Panc1 (cell line): Measurements from ENCODE around the gene PDLIM7. TPM values are rescaled to one million over a fixed set of nuclear protein-coding genes. Genes with fewer than 3 reads are reported as not detected.

ENCODE experiments used
- ATAC-seq: fragments of 200-7000 bp; cut with Tn5 transposase; 2 replicates; pipeline ENCODE4 v1.9.1; 2020; ENCODE audit warnings: mild to moderate bottlenecking, moderate library complexity
- BruUV-seq: library from RNA; stranded (reverse); fragments of 400-500 nt; replicated peaks from 2 replicates; lab custom pipeline; 2021; lab: Mats Ljungman, UMichigan
- CTCF ChIA-PET: fragments of 300-600 bp; sonication (Branson Sonifier 250); formaldehyde crosslinking; loops from one replicate; lab custom pipeline; 2022; ENCODE audit warnings: antibody characterized with exemption; lab: Charles Lee
- POLR2A ChIA-PET: fragments of 300-600 bp; sonication (Branson Sonifier 250); formaldehyde crosslinking; loops from one replicate; lab custom pipeline; 2022; ENCODE audit warnings: antibody characterized with exemption; lab: Charles Lee
- DNase-seq: peaks from one replicate; pipeline ENCODE4 v3.0.0-alpha.2; 2010; ENCODE audit warnings: low read depth, low spot score
- H3K27ac ChIP-seq: 2 replicates; pipeline ENCODE4 v1.5.1; 2011; ENCODE audit warnings: mild to moderate bottlenecking, low read length, inconsistent platforms
- H3K27me3 ChIP-seq: fragments of 200-500 bp; sonication (Bioruptor generic); 2 replicates; pipeline ENCODE4 v1.6.0; 2014; ENCODE audit warnings: low read length, inconsistent platforms; ENCODE audit not compliant: control insufficient read depth, insufficient read depth
- H3K36me3 ChIP-seq: fragments of 200-500 bp; sonication (Bioruptor generic); 2 replicates; pipeline ENCODE4 v1.5.1; 2014; ENCODE audit warnings: inconsistent platforms, mild to moderate bottlenecking, low read length, moderate library complexity; ENCODE audit not compliant: control insufficient read depth, insufficient read depth
- H3K4me1 ChIP-seq: 2 replicates; pipeline ENCODE4 v1.5.1; 2011; ENCODE audit warnings: inconsistent platforms, mild to moderate bottlenecking, low read length, moderate library complexity; ENCODE audit not compliant: control insufficient read depth, insufficient read depth
- H3K4me3 ChIP-seq, 2 experiments: 2 replicates each; pipeline ENCODE4 v1.5.1; 2011 to 2012; ENCODE audit warnings: low read depth in 2 of 2, low read length in 2 of 2, mild to moderate bottlenecking in 2 of 2, inconsistent platforms in 1 of 2, moderate library complexity in 1 of 2
- H3K9me3 ChIP-seq: fragments of 200-500 bp; sonication (Bioruptor generic); 2 replicates; pipeline ENCODE4 v1.5.1; 2014; ENCODE audit warnings: low read depth, mild to moderate bottlenecking, inconsistent platforms, low read length, moderate library complexity; ENCODE audit not compliant: control insufficient read depth, insufficient read depth
- POLR2AphosphoS5 ChIP-seq: IDR thresholded peaks from 2 replicates; pipeline ENCODE4 v1.6.1; 2012; ENCODE audit warnings: mild to moderate bottlenecking, low read depth, low read length, moderate library complexity
- SIN3A ChIP-seq: IDR thresholded peaks from 2 replicates; pipeline ENCODE4 v1.6.1; 2012; ENCODE audit warnings: low read depth, mild to moderate bottlenecking, low read length, moderate library complexity, borderline replicate concordance; ENCODE audit not compliant: insufficient read depth
- TCF7L2 ChIP-seq: IDR thresholded peaks from 2 replicates; pipeline ENCODE4 v1.6.1; 2011; ENCODE audit warnings: mild to moderate bottlenecking, low read depth, low read length, inconsistent platforms
- in situ Hi-C: cut with HindIII; loops from 2 replicates; pipeline ENCODE4 v1.10.0; 2016; ENCODE audit warnings: low sequenced_read_pairs, low pct_unique_long_range_greater_than_20kb
- intact Hi-C: fragments of 100-400 bp; cut with micrococcal nuclease; formaldehyde crosslinking; loops from one replicate; pipeline ENCODE4 v1.10.0; 2022; ENCODE audit not compliant: unreplicated experiment
- total RNA-seq: library from RNA; stranded (reverse); gene quantifications from one replicate; pipeline ENCODE4 v1.2.1, GENCODE V29; 2021; ENCODE audit not compliant: unreplicated experiment
- TF ChIP-seq, protein P1 (sequence below), 2 experiments: IDR thresholded peaks; 2 replicates each; pipeline ENCODE4 v1.6.1; 2011 to 2012; ENCODE audit warnings: low read depth in 2 of 2, control low read depth in 1 of 2, low read length in 1 of 2, mild to moderate bottlenecking in 1 of 2, moderate library complexity in 1 of 2; ENCODE audit not compliant: insufficient read depth in 1 of 2
- TF ChIP-seq, protein P2 (sequence below): fragments of 450-650 bp; IDR thresholded peaks from 2 replicates; pipeline ENCODE4 v1.5.1; 2017; ENCODE audit warnings: mild to moderate bottlenecking

The PDLIM7 gene
- total RNA-seq, 1 experiment from 2014 or later, result 62.9 TPM

DNA sequence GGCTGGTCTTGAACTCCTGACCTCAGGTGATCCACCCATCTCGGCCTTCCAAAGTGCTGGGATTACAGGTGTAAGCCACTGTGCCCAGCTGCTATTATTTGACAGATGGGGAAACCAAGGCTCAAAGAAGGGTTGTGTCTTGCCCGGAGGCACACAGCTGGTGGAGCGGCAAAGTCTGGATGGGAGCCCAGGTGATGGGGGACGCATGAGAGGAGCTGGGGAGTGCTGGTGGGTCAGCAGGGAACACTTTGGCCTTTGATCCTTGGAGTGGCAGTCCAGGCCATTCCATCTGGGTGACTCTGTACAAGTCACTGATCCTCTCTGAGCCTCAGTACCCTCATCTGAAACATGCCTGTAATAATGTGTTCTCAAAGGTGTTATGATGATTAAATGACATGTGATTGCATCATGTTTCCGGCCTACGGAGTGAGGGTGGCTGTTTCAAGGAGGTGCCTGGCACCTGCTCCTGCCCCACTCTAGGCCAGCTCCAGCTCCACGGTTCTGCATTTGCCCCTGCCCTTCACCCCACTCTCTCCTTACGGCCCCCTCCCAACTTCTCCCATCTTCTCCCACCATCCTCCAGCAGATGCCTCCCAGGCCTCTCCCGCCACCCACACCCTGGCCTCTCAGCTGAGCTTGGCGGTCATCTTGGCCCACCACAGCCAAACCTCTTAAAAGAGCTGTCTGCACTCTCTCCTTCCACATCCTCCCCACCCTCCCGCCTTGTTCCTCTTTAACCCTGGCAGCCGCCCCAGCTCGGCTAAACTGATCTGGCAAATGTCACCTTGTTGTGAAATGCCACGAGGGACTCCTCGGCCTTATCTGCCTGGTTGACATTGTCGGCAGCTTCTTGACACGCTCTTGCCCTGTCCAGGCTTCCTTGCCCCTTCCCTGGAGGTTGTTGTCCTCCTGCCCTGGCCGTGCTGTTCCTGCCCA lies 18.4 kb downstream of the PDLIM7 start:
- TF ChIP-seq TCF7L2, result no peak
- TF ChIP-seq, protein P1, sequence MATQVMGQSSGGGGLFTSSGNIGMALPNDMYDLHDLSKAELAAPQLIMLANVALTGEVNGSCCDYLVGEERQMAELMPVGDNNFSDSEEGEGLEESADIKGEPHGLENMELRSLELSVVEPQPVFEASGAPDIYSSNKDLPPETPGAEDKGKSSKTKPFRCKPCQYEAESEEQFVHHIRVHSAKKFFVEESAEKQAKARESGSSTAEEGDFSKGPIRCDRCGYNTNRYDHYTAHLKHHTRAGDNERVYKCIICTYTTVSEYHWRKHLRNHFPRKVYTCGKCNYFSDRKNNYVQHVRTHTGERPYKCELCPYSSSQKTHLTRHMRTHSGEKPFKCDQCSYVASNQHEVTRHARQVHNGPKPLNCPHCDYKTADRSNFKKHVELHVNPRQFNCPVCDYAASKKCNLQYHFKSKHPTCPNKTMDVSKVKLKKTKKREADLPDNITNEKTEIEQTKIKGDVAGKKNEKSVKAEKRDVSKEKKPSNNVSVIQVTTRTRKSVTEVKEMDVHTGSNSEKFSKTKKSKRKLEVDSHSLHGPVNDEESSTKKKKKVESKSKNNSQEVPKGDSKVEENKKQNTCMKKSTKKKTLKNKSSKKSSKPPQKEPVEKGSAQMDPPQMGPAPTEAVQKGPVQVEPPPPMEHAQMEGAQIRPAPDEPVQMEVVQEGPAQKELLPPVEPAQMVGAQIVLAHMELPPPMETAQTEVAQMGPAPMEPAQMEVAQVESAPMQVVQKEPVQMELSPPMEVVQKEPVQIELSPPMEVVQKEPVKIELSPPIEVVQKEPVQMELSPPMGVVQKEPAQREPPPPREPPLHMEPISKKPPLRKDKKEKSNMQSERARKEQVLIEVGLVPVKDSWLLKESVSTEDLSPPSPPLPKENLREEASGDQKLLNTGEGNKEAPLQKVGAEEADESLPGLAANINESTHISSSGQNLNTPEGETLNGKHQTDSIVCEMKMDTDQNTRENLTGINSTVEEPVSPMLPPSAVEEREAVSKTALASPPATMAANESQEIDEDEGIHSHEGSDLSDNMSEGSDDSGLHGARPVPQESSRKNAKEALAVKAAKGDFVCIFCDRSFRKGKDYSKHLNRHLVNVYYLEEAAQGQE (IDR thresholded peaks at IDR 0.05; ENCODE audit: insufficient read depth in 1 of 2, low read depth in 2 of 2, low read length in 1 of 2), result no peak
- no peak for TF ChIP-seq SIN3A
- TF ChIP-seq POLR2AphosphoS5, result no peak
- TF ChIP-seq, protein P2, sequence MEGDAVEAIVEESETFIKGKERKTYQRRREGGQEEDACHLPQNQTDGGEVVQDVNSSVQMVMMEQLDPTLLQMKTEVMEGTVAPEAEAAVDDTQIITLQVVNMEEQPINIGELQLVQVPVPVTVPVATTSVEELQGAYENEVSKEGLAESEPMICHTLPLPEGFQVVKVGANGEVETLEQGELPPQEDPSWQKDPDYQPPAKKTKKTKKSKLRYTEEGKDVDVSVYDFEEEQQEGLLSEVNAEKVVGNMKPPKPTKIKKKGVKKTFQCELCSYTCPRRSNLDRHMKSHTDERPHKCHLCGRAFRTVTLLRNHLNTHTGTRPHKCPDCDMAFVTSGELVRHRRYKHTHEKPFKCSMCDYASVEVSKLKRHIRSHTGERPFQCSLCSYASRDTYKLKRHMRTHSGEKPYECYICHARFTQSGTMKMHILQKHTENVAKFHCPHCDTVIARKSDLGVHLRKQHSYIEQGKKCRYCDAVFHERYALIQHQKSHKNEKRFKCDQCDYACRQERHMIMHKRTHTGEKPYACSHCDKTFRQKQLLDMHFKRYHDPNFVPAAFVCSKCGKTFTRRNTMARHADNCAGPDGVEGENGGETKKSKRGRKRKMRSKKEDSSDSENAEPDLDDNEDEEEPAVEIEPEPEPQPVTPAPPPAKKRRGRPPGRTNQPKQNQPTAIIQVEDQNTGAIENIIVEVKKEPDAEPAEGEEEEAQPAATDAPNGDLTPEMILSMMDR, result no peak
- POLR2A ChIA-PET, result no interaction called here
- ATAC-seq, result no peak

DNA sequence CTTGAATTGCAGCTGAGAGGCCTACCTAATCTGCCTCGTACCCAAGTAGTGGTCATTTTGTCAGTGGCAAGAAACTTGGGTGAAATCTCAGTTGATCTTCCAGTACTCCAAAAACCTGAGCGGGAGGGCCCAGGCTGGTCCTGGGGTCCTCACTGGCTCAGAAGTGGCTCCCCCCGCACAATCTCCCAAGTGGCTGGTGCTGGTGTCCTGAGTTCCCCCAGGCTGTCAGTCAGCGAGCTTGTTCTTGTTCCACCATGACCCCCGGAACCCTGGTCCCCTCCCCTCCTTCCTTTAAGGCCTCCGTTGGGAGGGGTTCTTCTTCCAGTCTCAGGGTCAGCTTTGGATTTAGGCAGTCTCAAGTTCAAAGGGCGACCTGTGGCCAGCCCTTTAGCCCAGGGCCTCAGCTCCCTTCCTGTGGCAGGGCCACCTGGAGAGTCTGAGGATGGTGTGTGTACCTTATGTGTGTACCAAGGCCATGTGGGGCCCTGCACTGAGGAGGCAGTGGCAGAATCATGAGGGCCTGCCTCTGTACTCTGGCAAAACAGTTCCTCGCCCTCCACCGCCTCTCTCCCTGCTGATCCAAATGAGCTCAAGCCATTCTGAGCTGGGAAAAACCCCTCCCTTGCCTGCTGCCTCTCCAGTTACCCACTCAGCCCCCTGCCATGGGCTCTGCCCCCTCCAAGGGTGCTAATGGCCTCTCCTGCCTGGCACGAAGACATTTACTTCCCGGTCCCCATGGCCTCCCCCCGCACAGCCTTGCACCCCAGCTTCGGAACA lies 19.5 kb downstream of the PDLIM7 start:
- ChIA-PET POLR2A (no interaction called here), CTCF (no interaction called here)
- no peak overlapping the region for H3K27ac ChIP-seq
- intact Hi-C loops, result no loop called here
- ATAC-seq (no peak), DNase-seq (no peak)
- H3K4me3 ChIP-seq, result no peak overlapping the region
- in situ Hi-C loops, result no loop called here
- TF ChIP-seq POLR2AphosphoS5 (no peak), TCF7L2 (no peak), SIN3A (no peak)
- TF ChIP-seq, protein P1 (IDR thresholded peaks at IDR 0.05; ENCODE audit: insufficient read depth in 1 of 2, low read depth in 2 of 2, low read length in 1 of 2), result no peak
- TF ChIP-seq, protein P2, result no peak
- no peaks in the 10 kb centered on the region for H3K27me3 ChIP-seq
- BruUV-seq, result no TSS peak
- no peaks in the 10 kb centered on the region for H3K36me3 ChIP-seq
- H3K4me1 ChIP-seq, result peaks cover 6% of the 10 kb centered on the region
- H3K9me3 ChIP-seq, result no peaks in the 10 kb centered on the region

More for the DNA sequence above, 18.4 kb downstream of the PDLIM7 start:
- CTCF ChIA-PET, result no interaction called here
- no TSS peak for BruUV-seq
- DNase-seq, result no peak
- Histone ChIP-seq H3K27me3 (no peaks in the 10 kb centered on the region), H3K4me1 (peaks cover 5% of the 10 kb centered on the region), H3K4me3 (no peak overlapping the region), H3K27ac (no peak overlapping the region), H3K9me3 (no peaks in the 10 kb centered on the region), H3K36me3 (no peaks in the 10 kb centered on the region)
- intact Hi-C loops (no loop called here), in situ Hi-C loops (no loop called here)
